Right forelimb (tissue), 1 donor: Measurements from ENCODE around the gene ME3.

Source experiments
- DNase-seq: peaks from one replicate; pipeline ENCODE4 v3.0.0-alpha.2; 2018

ME3 gene

GRCh38 chr11:86672007-86672621 is at the start of gene ME3:
ME3 (minus strand) TSS chr11:86672616.
- DNase-seq, result peak; percentile 78

- no peak for DNase-seq
Measured at GRCh38 chr11:86722006-86722405, 49.6 kb upstream of the ME3 start.

GRCh38 chr11:86720546-86720945 is 48.1 kb upstream of the ME3 start:
- DNase-seq, result no peak

- DNase-seq, result no peak
Measured at GRCh38 chr11:86719781-86720463, 47.5 kb upstream of the ME3 start.

- no peak for DNase-seq
Measured at GRCh38 chr11:86718999-86719398, 46.6 kb upstream of the ME3 start.

- no peak for DNase-seq
Measured at GRCh38 chr11:86718521-86718920, 46.1 kb upstream of the ME3 start.

- DNase-seq, result no peak
Measured at GRCh38 chr11:86717817-86718501, 45.5 kb upstream of the ME3 start.

GRCh38 chr11:86715611-86716010 is 43.2 kb upstream of the ME3 start:
- DNase-seq, result no peak

GRCh38 chr11:86713552-86713951 is 41.1 kb upstream of the ME3 start:
- no peak for DNase-seq

GRCh38 chr11:86710936-86711335 is 38.5 kb upstream of the ME3 start:
- no peak for DNase-seq

GRCh38 chr11:86708669-86709068 is 36.3 kb upstream of the ME3 start:
- DNase-seq, result no peak

GRCh38 chr11:86706338-86707131 is 34.1 kb upstream of the ME3 start:
- DNase-seq, result no peak

GRCh38 chr11:86704710-86705109 is 32.3 kb upstream of the ME3 start:
- DNase-seq, result no peak

GRCh38 chr11:86703987-86704386 is 31.6 kb upstream of the ME3 start:
- DNase-seq, result no peak

- DNase-seq, result no peak
Measured at GRCh38 chr11:86702220-86702983, 30.0 kb upstream of the ME3 start.

- DNase-seq, result no peak
Measured at GRCh38 chr11:86699040-86699791, 26.8 kb upstream of the ME3 start.

- DNase-seq, result no peak
Measured at GRCh38 chr11:86698639-86699038, 26.2 kb upstream of the ME3 start.

GRCh38 chr11:86696451-86696850 is 24.0 kb upstream of the ME3 start:
- DNase-seq, result no peak

- DNase-seq, result no peak
Measured at GRCh38 chr11:86696004-86696403, 23.6 kb upstream of the ME3 start.

GRCh38 chr11:86695373-86695772 is 23.0 kb upstream of the ME3 start:
- no peak for DNase-seq

GRCh38 chr11:86693518-86693917 is 21.1 kb upstream of the ME3 start:
- DNase-seq, result no peak

GRCh38 chr11:86692746-86693145 is 20.3 kb upstream of the ME3 start:
- no peak for DNase-seq
